GM21360 (cell line): ENCODE measurements around the gene CFAP107.

ENCODE experiments used
- ATAC-seq: cut with Tn5 transposase; IDR thresholded peaks from one replicate; pipeline ENCODE4 v1.9.1; 2021; ENCODE audit warnings: mild to moderate bottlenecking, moderate library complexity; ENCODE audit not compliant: unreplicated experiment

The CFAP107 gene

DNA sequence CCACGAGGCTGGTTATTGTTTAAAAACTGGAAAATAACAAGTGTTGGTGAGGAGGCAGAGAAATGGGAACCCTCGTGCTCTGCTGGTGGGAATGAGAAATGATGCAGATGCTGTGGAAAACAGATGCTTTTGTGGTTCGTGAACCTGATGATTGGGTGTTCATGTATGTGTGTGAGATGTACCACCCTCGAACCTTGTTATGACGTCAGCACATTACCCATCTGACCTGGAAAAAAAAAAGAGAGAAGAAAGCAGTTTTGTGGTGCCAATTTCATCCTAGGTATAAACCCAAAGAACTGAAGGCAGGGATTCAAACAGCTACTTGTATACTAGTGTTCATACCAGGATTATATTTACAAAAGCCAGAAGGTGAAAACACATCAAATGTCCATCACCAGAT, 6.4 kb upstream of the CFAP107 start:
- ATAC-seq: no peak

DNA sequence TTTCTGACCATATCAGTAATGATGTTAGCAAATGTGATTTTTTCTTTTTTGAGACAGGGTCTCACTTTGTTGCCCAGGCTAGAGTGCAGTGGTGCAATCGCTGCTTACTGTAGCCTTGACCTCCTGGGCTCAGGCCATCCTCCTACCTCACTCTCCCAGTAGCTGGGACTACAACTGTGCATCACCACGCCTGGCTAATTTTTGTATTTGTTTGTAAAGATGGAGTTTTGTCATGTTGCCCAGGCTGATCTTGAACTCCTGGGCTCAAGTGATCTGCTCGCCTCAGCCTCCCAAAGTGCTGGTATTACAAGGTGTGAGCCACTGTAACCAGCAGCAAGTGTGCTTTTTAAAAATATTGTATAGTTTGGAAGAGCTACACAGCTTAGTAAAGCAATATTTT, 4.1 kb upstream of the CFAP107 start:
- ATAC-seq: no peak

DNA sequence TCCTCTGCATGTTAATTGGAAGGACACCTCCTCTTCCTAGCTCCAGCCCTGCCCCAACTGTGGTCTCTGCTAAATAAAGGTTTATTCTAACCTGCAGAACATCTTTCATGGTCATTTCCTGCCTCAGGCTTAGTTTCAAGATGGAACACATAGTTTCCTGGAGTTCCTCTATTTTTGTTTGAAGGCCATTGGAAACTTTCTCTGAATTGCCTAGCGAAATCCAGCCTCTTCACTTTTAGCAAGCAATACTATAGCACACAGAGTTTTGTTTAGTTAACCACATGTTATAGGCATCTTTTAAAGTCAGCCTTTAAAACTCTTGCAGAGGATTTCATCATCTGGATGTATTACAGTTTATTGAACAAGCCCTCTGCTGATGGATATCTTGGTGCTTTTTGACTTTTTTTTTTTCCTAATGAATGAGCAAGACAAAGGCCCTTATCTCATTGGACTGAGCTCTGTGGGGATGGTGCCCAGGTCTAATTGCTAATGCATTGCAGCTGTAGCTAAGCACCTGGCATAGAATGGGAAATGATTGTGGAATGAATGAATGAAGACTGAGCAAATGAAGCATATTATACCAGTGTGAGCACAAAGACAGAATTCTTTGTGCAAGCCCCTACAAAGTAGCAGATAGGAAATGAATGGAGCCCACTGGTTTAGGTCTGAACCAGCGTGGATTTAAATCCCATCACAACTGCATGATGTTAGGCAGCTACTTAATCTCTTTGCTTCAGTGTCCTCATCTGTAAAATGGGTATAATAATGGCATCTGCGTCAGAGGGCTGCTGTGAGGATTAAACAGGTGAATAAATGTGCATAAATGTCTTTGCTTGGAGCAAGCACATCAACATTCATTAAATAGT, 641 bp upstream of the CFAP107 start:
- no peak for ATAC-seq

DNA sequence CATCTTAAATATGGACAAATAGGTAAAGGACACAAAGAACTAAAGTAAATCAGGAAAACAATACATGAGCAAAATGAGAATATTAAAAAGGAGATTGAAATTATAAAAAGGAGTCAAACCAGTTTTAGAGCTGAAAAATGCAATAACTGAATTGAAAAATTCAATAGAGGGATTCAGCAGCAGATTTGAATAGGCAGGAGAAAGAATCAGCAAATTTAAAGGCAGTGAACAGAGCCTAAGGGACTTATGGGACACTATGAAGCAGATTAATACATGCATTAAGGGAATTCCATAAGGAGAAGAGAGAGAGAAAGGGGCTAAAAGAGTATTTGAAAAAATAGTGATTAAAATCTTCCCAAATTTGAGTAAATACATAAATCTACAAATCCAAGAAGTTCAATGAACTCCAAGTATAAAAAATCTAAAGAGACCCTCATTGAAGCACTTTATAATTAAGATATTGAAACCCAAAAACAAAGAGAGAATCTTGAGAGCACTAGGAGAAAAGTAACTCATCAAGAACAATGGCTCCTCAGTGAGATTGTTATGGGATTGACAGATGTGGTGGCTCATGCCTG, 2.9 kb downstream of the CFAP107 start:
- no peak for ATAC-seq

DNA sequence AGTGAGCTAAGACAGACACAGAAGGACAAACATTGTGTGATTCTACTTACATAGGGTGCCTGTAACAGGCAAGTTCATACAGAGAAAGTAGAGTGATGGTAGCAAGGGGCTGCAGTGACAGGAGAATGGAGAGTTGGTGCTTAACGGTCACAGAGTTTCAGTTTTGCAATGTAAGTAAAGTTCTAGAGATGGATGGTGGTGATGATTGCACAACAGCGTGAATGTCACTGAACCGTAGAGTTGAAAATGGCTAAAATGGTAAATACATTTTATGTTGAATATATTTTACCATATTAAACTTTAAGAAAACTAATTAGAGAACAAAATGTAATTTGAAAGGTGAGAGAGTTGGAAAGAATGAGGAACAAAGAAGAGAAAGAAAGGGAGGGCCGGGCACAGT, 8.7 kb downstream of the CFAP107 start:
- ATAC-seq: no peak

DNA sequence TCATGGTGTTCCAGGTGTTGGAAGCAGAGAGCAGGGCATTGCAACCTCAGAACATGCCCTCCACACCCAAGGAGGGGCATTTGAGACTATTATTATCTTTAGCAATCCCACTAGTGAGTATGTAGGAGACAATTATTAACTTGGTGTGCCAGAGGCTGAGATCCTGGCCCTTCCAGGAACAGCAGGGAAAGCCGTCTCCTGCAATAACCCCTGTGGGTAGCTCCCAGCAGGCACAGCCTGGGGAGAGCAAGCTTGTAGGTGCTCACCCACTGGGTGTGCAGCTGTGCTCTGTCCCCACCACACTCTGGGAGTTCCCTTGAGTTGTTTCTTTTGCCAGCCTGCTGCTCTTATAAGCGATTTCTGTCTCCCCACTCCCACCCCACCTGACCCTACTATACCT, 10.3 kb downstream of the CFAP107 start:
- ATAC-seq: no peak

DNA sequence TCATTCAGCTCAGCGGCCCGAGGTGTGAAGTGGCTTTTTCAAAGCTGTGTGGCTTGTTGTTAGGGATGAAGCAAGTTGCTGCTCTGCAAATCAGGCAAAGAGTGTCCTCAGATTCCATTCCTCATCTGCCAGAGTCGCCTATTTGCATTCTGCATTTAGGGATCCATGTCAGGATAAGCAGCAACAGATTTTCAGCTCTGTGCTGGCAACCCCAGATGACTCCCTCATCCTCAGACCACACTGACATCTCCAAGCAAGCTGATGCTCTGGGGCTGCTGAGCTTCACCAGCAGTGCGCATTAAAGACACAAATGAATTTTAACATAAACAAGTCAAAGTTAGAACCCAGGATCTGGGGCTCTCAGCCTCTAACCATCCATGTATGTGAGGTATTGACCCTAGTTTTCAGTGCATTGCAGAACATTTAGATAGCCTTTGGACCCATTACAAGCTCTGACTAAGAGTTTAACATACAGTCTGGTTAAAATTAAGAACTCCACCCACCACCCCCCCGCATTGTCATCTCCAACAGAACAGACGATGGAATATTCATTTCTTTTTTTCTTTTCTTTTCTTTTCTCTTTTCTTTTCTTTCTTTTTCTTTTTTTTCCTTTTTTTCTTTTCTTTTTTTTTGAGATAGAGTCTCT, 10.9 kb downstream of the CFAP107 start:
- ATAC-seq: no peak

DNA sequence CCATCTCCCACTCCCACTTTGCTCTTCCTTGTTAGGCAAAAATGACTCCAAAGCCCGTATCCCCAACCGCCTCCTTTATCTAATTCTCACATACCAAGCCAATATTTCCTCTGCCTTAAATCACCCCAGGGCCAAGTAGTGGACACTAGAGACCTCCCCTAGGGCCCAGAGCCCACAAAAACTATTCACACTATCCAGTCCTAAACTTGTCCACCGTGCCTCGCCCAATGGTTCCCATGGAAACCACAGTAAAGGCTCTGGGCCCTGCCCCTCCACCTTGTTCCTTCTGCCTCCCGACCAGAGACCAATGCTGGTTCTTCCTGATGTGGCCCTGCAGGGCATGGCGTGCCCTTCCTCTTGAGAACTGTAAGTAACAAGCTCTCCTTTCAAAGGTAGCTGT, 11.8 kb downstream of the CFAP107 start:
- no peak for ATAC-seq

DNA sequence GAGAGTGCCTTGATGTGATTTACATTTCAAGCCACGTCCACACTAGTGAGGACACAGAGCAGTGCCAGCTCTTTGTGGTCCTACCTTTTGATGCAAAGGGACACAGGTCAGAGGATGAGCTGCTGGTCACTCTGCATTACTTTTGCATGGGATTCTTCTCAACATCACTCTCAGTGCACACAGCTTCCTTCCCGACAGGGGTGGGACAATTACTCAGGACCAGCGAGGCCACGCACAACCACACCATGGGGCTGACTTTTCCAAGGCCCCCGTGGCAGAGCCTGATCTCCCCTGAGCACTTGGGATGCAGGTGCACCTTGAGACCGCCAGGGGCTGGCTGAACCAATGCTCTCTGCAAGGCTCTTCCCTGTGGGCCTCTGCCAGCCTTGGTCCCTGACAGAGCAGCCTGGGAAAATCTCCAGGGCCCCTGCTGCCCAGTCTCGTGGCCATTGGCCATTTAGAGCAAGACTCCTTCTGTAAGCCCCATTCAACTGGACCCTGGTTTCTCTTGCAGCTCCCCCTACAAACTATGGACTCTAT, 14.3 kb downstream of the CFAP107 start:
- no peak for ATAC-seq

DNA sequence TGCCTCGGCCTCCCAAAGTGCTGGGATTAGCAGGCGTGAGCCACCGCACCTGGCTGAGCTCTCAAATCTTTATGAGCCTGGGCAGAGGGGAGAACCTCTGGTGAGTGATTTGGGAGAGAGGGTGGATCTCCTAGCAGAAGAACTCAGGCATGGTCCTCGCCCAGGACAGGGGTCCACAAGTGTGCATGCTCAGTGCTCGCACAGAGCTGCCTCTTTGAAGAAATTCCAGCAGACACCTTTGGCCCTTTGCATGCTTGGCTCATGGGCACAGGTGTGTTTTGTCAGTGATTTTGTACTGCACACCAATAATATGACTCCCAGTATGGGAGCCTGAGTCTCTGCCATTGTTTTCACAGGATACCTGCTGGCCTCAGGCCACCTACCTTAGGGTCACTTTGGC, 15.8 kb downstream of the CFAP107 start:
- no peak for ATAC-seq

DNA sequence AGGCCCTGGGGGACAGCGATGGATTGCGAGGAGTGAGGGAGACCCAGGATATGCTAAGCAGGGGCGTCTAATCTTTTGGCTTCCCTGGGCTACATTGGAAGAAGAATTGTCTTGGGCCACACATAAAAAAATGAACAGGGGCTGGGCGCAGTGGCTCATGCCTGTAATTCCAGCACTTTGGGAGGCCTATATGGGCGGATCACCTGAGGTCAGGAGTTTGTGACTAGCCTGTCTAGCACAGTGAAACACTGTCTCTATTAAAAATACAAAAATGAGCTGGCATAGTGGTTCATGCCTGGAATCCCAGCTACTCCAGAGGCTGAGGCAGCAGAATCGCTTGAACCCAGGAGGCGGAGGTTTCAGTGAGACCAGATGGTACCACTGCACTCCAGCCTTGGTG, 16.8 kb downstream of the CFAP107 start:
- ATAC-seq: no peak

DNA sequence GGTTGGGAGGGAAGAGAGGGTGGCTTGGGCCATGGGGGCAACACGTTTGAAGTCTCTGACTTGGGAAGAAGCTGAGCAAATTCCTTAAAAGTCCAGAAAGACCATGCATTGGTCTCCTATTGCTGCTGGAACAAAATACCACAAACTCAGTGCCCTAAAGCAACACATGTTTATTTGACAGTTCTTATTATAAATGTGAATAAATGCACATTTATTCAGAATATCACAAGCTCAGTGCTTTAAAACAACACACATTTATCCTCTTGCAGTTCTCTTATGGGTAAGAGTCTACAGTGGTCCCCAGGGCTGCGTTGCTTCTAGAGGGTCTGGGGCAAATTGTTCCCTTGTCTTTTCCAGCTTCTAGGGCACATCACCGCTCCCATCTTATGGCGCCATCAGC, 17.5 kb downstream of the CFAP107 start:
- no peak for ATAC-seq

DNA sequence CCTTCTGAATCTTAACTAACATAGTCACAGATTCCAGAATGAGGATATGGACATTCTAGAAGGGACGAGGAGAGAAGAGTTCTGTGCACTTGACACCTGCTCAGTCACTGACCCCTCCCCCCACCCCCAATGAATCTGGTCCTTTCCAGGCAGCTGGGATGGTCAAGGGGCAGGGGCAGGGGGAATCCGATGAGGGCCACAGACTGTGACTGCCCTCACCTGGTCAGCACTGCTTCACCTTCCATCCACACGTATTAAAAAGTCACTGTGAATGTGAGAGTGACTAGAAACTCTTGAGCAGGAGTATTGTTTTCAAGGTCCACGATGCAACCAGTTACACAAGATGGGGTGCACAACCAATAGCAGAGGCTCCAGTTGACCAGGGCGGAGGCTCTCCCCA, 18.0 kb downstream of the CFAP107 start:
- no peak for ATAC-seq

DNA sequence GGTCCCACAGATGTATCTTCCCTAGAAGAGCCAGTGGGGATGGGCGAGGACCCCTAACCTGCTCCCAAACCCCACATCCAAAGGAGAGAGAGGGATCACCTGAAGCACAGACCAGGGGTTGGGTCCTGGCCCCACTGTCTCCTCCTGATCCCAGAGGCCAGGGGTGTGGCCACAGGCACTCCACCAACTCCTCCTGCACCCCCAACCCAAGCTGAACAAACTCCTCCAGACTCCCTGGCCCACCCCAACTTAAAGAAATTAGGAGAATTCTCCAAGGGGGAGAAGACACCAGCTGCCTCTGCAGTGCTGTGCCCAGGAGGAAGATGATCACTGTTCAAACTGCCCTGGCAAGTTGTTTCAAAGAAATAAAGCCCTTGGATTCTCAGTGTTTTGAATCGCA, 23.0 kb downstream of the CFAP107 start:
- ATAC-seq: no peak

DNA sequence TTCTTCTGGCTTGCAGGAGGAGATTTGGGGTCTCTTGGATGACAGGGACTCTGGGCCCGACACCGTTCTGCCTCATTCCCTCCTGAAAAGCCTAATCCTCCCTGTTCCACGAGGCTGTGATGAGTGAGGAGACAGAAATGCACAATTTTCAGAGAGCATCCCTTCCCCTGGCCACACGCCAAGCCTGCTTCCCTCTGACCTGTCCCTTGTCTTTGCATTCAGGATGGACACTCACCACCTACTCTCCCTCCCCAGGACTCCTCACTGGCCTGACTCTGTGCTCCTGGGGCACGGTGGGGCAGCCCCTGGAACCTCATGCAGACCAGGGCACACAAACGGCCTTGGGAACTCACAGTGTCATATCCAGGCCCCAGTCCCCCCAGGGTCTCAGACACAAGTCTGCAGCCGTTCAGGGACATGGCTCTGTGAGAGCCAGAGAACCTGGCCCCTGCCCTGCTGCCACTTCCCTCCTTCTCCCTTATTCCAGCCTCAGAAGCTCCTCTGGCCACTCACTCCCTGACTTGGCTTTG, 24.0 kb downstream of the CFAP107 start:
- ATAC-seq: no peak

DNA sequence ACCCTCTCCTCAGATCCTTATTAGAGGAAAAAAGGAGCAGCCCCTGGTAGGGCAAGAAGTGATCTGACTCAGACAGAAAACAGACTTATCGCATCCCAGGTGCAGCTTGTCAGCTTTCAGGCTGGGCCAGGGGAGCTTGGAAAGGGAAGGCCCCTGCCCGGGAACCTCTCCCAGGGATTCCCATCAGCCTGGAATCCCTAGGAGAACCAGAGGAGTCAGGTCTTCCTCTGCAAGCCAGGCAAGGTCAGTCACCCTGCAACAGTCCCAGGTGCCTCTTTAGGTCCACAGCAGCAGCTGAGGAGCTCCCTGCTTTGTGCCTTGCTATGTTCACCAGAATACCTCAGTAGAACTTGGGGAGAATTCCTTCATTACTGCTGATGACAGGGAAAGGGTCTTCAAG, 24.6 kb downstream of the CFAP107 start:
- ATAC-seq: no peak

DNA sequence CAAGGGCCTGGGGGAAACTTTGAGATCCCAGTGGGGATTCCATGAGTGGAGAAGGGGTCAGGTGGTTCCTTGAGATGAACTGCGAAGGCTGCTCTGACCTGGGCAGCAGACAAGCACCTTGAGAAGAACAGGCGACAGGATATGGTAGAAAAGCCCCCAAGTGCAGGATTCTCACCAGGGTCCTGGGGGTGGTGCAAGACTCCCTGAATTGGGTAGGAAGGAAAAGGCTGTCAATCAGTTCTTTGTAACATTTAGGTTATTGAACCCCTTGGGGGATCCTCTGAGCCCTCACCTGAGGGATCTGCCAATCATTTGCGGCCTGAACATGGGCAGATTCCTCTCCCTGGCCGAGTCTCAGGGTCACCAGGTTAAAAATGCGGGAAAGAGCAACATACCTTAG, 25.2 kb downstream of the CFAP107 start:
- no peak for ATAC-seq

DNA sequence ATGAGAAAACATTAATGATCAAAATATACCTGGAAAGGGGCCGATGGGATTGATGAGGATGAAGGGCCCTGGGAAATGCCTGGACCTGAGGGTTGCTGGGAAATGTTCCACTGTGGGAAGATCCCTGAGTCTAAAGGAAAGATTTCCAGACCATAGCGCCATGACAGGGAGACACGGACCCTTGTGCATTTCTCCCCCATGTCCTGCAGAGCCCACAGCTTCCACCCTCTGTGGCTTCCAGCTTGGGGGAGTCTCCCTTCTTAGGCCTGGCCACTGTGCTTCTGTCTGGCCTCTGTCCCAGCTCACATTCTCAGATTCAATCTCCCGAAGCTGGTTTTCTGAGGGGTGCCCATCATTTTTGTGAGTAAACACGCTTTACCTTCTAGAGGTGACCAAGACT, 26.5 kb downstream of the CFAP107 start:
- ATAC-seq: no peak

DNA sequence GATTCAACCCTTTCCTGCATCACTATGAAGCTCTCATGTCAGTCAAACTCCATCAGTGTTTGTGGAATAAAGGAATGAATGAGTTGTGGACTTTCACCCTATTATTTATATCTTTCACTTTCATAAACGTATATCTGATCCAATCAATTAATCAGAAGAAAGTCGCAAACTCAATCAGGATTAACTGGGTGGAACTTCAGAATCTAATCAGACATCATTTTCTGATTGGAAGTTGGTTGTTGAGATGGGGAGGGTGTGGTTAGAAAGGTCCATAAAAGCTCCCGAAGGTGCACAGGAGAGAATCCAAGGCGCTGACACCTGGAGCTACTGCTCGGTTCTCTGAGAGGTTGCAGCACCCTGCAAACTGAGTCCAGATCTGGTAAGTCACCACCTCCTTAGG, 27.4 kb downstream of the CFAP107 start, which contains the start of gene PRAMEF12:
TSS of gene PRAMEF12 (plus strand) at position 301 of the 400 bp plus-strand sequence. CDS start 1,130 bp downstream, outside the sequence.
- no peak for ATAC-seq

DNA sequence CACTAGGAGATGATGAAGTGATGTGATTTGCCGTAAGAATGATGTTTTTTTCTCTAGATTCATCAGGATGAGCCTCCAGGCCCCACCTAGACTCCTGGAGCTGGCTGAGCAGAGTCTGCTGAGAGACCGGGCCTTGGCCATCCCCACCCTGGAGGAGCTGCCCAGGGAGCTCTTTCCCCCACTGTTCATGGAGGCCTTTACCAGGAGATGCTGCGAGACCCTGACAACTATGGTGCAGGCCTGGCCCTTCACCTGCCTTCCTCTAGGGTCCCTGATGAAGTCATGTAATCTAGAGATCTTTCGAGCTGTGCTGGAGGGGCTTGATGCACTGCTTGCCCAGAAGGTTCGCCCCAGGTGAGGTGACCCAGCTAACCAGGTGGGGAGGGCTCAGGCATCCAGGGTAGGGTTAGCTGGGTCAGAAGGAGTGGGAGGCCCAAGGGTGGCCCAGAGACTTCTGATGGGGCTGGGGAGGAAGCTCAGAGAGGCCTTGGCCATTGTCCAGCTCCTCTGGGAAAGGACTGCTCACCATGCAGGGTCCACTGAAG, 28.9 kb downstream of the CFAP107 start:
- ATAC-seq: no peak

DNA sequence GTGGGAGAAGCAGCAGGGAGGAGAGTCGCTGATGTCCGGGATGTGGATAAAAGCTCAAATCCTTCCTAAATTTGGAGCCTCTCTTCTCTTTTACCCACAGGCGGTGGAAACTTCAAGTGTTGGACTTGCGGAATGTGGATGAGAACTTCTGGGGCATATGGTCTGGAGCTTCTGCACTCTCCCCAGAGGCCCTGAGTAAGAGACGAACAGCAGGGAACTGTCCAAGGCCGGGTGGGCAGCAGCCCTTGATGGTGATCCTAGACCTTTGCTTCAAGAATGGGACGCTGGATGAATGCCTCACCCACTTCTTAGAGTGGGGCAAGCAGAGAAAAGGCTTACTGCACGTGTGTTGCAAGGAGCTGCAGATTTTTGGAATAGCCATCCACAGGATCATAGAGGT, 29.4 kb downstream of the CFAP107 start:
- no peak for ATAC-seq
